Ishikawa (cell line): ENCODE measurements around the gene MRPS15.

ENCODE experiments used
- CEBPB ChIP-seq: IDR thresholded peaks from 2 replicates; pipeline ENCODE4 v1.6.1; 2012
- FOXM1 ChIP-seq: IDR thresholded peaks from 2 replicates; pipeline ENCODE4 v1.6.1; 2012; ENCODE audit warnings: low read depth, borderline replicate concordance
- MAX ChIP-seq: IDR thresholded peaks from 2 replicates; pipeline ENCODE4 v1.6.1; 2012
- NFIC ChIP-seq: IDR thresholded peaks from 2 replicates; pipeline ENCODE4 v1.6.1; 2012
- RAD21 ChIP-seq: IDR thresholded peaks from 2 replicates; pipeline ENCODE4 v1.6.1; 2012; ENCODE audit warnings: low read depth
- REST ChIP-seq: IDR thresholded peaks from 2 replicates; pipeline ENCODE4 v1.6.1; 2012; ENCODE audit warnings: low read depth, mild to moderate bottlenecking
- TCF12 ChIP-seq: IDR thresholded peaks from 2 replicates; pipeline ENCODE4 v1.6.1; 2012; ENCODE audit warnings: low read depth
- USF1 ChIP-seq: IDR thresholded peaks from 2 replicates; pipeline ENCODE4 v1.6.1; 2012
- YY1 ChIP-seq: IDR thresholded peaks from 2 replicates; pipeline ENCODE4 v1.6.1; 2012; ENCODE audit warnings: low read depth
- ZBTB7A ChIP-seq: IDR thresholded peaks from 2 replicates; pipeline ENCODE4 v1.6.1; 2012; ENCODE audit warnings: low read depth

- TF ChIP-seq USF1 (no peak), REST (no peak), NFIC (no peak), MAX (no peak), YY1 (no peak), CEBPB (no peak), TCF12 (no peak), FOXM1 (no peak), RAD21 (peak; percentile 98), ZBTB7A (no peak)
These were observed 43.3 kb downstream of the MRPS15 start for GRCh38 chr1:36420836-36421317.
